ENCODE measurements around the gene NSUN2. TPM values are rescaled to one million over a fixed set of nuclear protein-coding genes. Genes with fewer than 3 reads are reported as not detected.

NSUN2 gene
- total and polyA plus RNA-seq, 2 experiments from 2014 or later = 37.7 to 47.2 TPM

DNA sequence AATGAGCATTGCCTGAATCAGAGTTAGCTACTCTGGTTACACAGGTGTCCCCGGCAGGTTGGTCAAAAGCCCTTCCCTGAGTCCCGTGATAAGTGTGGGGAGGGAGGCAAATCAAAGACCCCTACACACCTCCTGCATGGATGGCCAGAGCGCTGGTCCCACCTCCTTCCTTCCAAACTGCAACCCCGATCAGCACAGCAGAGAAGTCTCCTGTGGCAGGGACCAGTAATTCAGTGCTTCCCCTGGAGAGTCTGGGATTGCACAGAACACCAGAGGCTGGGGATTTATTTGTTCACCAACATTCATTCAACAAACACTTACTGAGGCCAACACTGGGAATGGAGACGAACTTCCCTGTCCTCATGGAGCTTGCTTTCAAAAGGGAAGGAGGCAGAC, 46.2 kb downstream of the NSUN2 start:
- Histone ChIP-seq H3K36me3 (no peaks in the 10 kb centered on the region), H3K27me3 (peaks cover 58% of the 10 kb centered on the region), H3K9me3 (ENCODE audit: low read depth) (no peaks in the 10 kb centered on the region), H3K4me1 (ENCODE audit: low read depth) (no peaks in the 10 kb centered on the region), H3K4me3 (no peak overlapping the region), H3K27ac (no peak overlapping the region)
- no peak for DNase-seq (ENCODE audit: low read depth in 1 of 2, low spot score in 1 of 2)
- TF ChIP-seq, protein P1, sequence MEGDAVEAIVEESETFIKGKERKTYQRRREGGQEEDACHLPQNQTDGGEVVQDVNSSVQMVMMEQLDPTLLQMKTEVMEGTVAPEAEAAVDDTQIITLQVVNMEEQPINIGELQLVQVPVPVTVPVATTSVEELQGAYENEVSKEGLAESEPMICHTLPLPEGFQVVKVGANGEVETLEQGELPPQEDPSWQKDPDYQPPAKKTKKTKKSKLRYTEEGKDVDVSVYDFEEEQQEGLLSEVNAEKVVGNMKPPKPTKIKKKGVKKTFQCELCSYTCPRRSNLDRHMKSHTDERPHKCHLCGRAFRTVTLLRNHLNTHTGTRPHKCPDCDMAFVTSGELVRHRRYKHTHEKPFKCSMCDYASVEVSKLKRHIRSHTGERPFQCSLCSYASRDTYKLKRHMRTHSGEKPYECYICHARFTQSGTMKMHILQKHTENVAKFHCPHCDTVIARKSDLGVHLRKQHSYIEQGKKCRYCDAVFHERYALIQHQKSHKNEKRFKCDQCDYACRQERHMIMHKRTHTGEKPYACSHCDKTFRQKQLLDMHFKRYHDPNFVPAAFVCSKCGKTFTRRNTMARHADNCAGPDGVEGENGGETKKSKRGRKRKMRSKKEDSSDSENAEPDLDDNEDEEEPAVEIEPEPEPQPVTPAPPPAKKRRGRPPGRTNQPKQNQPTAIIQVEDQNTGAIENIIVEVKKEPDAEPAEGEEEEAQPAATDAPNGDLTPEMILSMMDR (IDR thresholded peaks at IDR 0.05; ENCODE audit: low read depth, low read length) = no peak

DNA sequence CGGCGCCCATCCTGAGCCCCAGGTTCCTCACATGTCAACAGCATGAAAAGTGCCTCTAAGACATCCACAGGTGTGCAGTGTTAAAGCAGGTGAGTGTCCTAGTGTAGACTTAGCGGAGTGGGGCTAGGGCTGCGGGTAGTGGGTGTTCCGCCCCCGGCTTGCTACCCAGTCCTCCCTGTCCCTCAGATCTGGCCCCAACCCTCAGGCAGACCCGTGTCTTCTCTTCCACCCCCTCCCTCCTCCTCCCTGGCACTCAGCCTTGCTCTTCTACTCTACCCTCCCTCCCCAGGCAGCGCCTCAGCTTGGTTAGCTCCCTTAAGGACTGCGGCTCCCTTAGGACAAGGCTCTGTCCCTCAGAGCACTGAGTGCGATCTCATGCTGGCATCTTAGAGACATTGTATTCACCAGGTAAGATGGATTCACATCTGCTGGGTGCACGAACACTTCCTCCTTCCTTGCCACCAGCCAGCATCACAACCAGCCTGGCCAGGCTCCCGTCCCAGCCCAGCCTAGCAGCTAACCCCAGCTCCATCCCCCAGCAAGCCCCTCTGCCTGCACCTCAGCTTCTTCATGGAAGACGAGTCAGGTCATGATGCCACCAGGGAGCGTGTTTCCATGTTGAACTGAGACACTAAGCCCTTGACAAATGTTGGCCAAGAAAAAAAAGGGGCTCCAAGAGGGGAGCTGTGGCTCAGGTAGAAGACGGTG, 46.8 kb downstream of the NSUN2 start:
- Histone ChIP-seq H3K27ac (no peak overlapping the region), H3K27me3 (peaks cover 64% of the 10 kb centered on the region), H3K4me3 (no peak overlapping the region), H3K36me3 (no peaks in the 10 kb centered on the region), H3K4me1 (ENCODE audit: low read depth) (no peaks in the 10 kb centered on the region), H3K9me3 (ENCODE audit: low read depth) (no peaks in the 10 kb centered on the region)
- TF ChIP-seq, protein P1 (IDR thresholded peaks at IDR 0.05; ENCODE audit: low read depth, low read length) = no peak
- no peak for DNase-seq (ENCODE audit: low read depth in 1 of 2, low spot score in 1 of 2)

DNA sequence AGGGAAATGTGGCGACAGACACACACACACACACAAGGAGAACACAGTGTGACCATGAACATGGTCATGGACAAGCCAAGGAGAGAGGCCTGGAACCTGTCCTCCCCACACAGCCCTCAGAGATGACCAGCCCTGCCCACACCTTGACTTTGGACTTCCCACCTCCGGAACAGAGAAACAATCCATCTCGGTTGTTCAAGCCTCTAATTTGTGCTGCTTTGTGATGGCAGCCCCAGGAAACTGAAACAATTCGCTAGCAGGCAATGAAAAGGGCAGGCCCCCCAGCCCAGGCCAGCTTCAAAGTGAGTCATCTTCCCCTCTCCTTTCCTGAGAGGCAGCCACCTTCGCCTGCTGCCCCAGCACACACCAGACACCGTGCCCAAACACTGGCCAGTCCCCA, 47.7 kb downstream of the NSUN2 start:
- Histone ChIP-seq H3K36me3 (no peaks in the 10 kb centered on the region), H3K4me1 (ENCODE audit: low read depth) (no peaks in the 10 kb centered on the region), H3K4me3 (no peak overlapping the region), H3K27me3 (peaks cover 71% of the 10 kb centered on the region), H3K9me3 (ENCODE audit: low read depth) (no peaks in the 10 kb centered on the region), H3K27ac (no peak overlapping the region)
- no peak for DNase-seq (ENCODE audit: low read depth in 1 of 2, low spot score in 1 of 2)
- TF ChIP-seq, protein P1 (IDR thresholded peaks at IDR 0.05; ENCODE audit: low read depth, low read length) = no peak

DNA sequence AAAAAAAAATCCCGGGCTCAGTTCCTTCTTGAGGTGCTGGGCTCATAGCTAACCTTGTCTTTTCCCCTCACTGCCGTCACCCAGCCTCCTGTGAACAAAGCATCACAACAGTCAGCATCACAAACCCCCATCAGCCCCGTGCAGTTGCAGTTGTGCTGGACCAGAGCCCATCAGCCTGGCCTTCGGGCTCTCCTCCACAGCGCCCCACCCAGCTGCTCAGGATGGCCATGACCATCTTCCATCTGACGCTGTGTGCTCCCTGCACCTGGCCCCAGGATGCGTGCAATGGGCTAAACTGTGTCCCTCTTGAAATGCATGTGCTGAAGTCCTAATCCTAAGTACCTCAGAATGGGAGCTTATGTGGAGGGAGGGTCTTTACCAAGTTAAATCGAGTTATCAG, 48.1 kb downstream of the NSUN2 start:
- Histone ChIP-seq H3K4me1 (ENCODE audit: low read depth) (no peaks in the 10 kb centered on the region), H3K27ac (no peak overlapping the region), H3K27me3 (peaks cover 75% of the 10 kb centered on the region), H3K36me3 (no peaks in the 10 kb centered on the region), H3K4me3 (no peak overlapping the region), H3K9me3 (ENCODE audit: low read depth) (no peaks in the 10 kb centered on the region)
- TF ChIP-seq, protein P1 (IDR thresholded peaks at IDR 0.05; ENCODE audit: low read depth, low read length) = no peak
- no peak for DNase-seq (ENCODE audit: low read depth in 1 of 2, low spot score in 1 of 2)

DNA sequence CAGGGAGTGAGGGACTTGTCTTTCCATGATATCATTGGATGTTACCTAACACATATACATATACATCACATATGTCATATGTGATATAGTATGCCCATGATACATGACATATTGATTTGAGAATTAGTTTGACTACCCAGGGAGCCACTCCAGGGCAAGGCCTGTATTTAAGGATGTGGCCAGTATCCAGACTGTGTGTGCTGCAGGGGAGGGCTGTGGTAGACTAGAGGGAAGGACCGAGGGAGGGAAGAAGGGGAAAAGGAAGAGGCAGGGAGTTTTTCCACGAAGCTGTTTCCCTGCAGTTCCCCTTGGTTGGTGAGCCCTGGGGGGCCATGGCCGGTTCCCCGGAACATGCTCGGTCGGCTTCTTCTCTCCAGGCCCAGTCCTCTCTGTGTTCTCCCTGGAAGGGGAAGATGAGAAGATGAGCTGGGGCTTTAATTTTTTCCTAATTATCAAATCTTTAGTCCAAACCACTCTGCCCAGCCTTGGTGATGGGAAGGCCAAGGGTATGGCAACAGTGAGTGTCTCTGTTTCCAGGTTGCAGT, 48.7 kb downstream of the NSUN2 start:
- no peak for DNase-seq (ENCODE audit: low read depth in 1 of 2, low spot score in 1 of 2)
- Histone ChIP-seq H3K27ac (no peak overlapping the region), H3K27me3 (peaks cover 78% of the 10 kb centered on the region), H3K4me1 (ENCODE audit: low read depth) (no peaks in the 10 kb centered on the region), H3K9me3 (ENCODE audit: low read depth) (no peaks in the 10 kb centered on the region), H3K4me3 (no peak overlapping the region), H3K36me3 (no peaks in the 10 kb centered on the region)
- TF ChIP-seq, protein P1 (IDR thresholded peaks at IDR 0.05; ENCODE audit: low read depth, low read length) = no peak

Measured in cardiac muscle cell (in vitro differentiated cells and primary cell).